AG04450 (cell line): ENCODE results near the gene PHF1. TPM values are rescaled to one million over a fixed set of nuclear protein-coding genes. Genes with fewer than 3 reads are reported as not detected.

Source experiments
- CTCF ChIA-PET: fragments of 300-600, 350-600 bp; formaldehyde crosslinking; extraction: SDS; loops from one replicate; lab custom pipeline; 2022; ENCODE audit warnings: antibody characterized with exemption, inconsistent platforms; lab: Charles Lee
- POLR2A ChIA-PET: fragments of 350-600 bp; formaldehyde crosslinking; extraction: SDS; loops from one replicate; lab custom pipeline; 2021; ENCODE audit warnings: antibody characterized with exemption, inconsistent platforms; lab: Yijun Ruan, JAX
- DNase-seq: peaks from one replicate; pipeline ENCODE4 v3.0.0-alpha.2; 2011; ENCODE audit warnings: low read depth, low spot score
- H3K27ac ChIP-seq: one replicate; pipeline ENCODE4 v1.5.1; 2012; ENCODE audit warnings: low read depth, low read length, control low read depth
- H3K27me3 ChIP-seq: one replicate; pipeline ENCODE4 v1.6.0; 2012; ENCODE audit warnings: low read length; ENCODE audit not compliant: control insufficient read depth, insufficient read depth
- H3K4me3 ChIP-seq: 2 replicates; pipeline ENCODE4 v1.5.1; 2011; ENCODE audit warnings: mild to moderate bottlenecking, low read depth, low read length, control low read depth
- H3K9me3 ChIP-seq: 2 replicates; pipeline ENCODE4 v1.5.1; 2012; ENCODE audit warnings: low read length; ENCODE audit not compliant: control insufficient read depth, insufficient read depth
- polyA plus RNA-seq: library from polyadenylated mRNA; depleted of rRNA; stranded (reverse); fragments of >200 nt; gene quantifications from 2 replicates; pipeline ENCODE4 v1.2.3, GENCODE V29; 2011
- TF ChIP-seq, protein P1 (sequence below): IDR thresholded peaks from 2 replicates; pipeline ENCODE4 v1.5.1; 2011; ENCODE audit warnings: low read depth, low read length, control low read depth, inconsistent platforms

PHF1 gene
- polyA plus RNA-seq, 1 experiment: 26.6 TPM

DNA sequence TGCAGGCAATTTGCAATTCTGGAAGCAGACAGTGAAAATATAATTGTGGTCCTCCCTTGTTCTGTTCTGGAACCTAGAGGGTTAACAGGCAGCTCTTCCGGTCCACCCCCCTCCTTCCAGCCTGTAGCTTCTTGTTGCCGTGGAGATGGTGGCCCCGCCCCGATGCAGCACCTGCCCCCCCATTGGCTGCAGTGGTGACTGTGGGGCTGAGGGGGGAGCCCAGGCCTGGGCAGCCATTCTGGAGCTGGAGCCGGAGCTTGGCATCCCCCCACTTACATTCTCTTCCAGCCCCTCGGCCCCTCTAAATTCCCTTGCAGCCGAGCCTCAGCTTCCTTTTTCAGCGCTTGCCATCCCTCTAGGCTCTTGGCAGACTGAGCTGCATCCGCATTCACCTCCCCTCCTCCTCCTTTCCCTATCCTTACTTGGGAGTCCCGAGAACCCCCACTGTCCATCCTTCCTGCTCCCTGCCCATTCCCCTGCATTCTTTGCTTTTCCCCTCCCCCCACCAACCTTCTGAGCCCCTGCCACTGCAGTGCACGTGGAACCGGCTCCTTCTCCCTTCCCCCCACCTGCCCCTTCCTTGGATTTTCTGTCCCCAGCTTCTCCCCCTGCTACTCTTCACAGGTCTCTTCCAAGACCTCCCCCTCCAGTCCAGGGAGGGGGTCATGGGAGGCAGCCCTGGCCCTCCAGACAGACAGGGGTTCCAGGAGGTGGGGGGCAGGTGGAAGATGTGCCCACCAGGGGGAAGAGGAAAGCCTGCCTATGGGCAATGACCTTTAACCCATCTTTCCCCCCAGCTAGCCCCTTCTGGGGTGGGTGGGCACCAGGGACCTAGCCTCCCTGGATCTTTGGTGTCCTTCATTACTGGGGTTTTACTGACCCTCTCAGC is 20.4 kb downstream of the PHF1 start:
- no peak for DNase-seq
- ChIA-PET CTCF (interaction anchor here (0.6 to 1.8 kb wide), 3 partner anchors 13 to 40 kb away, joined by 3 to 7 read pairs (median 3); partner anchors contain the start of genes CUTA and PHF1), POLR2A (interaction anchor here (0.6 to 1.7 kb wide), 5 partner anchors 9 to 1055 kb away, joined by 3 to 6 read pairs (median 4); partner anchors contain the start of genes RPS18 and VPS52)
- Histone ChIP-seq H3K27me3 (no peaks in the 10 kb centered on the region), H3K9me3 (no peaks in the 10 kb centered on the region), H3K27ac (no peak overlapping the region), H3K4me3 (peak overlapping the region; percentile 25; the same call in 1 of the 2 replicates)
- TF ChIP-seq, protein P1, sequence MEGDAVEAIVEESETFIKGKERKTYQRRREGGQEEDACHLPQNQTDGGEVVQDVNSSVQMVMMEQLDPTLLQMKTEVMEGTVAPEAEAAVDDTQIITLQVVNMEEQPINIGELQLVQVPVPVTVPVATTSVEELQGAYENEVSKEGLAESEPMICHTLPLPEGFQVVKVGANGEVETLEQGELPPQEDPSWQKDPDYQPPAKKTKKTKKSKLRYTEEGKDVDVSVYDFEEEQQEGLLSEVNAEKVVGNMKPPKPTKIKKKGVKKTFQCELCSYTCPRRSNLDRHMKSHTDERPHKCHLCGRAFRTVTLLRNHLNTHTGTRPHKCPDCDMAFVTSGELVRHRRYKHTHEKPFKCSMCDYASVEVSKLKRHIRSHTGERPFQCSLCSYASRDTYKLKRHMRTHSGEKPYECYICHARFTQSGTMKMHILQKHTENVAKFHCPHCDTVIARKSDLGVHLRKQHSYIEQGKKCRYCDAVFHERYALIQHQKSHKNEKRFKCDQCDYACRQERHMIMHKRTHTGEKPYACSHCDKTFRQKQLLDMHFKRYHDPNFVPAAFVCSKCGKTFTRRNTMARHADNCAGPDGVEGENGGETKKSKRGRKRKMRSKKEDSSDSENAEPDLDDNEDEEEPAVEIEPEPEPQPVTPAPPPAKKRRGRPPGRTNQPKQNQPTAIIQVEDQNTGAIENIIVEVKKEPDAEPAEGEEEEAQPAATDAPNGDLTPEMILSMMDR: no peak

DNA sequence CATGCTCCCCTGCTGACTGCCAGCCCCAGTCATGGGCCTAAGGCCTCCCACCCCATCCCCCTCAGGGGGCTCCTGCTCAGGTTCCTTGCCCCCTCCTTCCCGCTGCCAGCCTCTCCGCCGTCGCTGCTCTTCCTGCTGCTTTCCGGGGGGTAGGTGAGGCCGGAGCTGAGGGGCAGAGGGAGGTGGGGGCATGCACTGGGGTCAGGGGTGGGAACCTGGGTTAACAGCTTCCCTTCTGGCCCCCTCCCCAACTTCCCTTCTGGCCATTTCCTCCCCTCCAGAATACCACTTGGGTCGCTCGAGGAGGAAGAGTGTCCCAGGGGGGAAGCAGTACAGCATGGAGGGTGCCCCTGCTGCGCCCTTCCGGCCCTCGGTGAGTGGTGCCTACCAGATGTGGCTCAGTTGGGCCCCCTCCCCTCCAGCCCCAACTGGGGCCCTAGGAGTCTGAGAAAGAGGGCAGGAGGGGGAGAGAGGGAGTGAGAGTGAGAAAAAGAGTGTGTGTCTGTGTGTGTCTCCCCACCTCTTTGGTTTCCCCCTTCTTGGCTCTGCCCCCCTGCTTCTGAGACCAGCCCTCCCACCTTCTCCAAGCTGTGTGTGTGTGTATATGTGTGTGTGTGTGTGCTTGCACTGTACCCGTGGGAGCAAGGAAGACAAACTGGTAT is 21.2 kb downstream of the PHF1 start:
- H3K27ac ChIP-seq: no peak overlapping the region
- no peaks in the 10 kb centered on the region for H3K27me3 ChIP-seq
- POLR2A ChIA-PET: interaction anchor here (0.6 to 1.3 kb wide), 2 partner anchors 22 to 1056 kb away, joined by 4 to 6 read pairs; no protein-coding TSS in a partner anchor
- TF ChIP-seq, protein P1: no peak
- CTCF ChIA-PET: no interaction called here
- no peak for DNase-seq
- H3K9me3 ChIP-seq: no peaks in the 10 kb centered on the region
- H3K4me3 ChIP-seq: no peak overlapping the region

DNA sequence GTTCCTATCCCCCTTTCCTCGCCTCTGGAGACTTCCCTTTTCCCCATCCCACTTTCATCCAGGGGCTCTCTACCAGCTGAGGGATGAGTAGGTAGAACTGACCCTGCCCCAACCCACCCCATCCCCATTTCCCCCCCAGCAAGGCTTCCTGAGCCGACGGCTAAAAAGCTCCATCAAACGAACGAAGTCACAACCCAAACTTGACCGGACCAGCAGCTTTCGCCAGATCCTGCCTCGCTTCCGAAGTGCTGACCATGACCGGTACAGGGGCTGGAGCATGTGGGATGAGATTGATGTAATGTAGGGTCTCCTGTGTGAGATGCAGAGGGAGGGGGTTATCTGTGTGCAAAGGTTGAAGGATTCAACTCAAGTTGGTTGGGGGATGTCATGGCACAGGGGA is 21.7 kb downstream of the PHF1 start:
- POLR2A ChIA-PET: no interaction called here
- Histone ChIP-seq H3K9me3 (no peaks in the 10 kb centered on the region), H3K27me3 (no peaks in the 10 kb centered on the region), H3K4me3 (no peak overlapping the region), H3K27ac (no peak overlapping the region)
- no peak for DNase-seq
- CTCF ChIA-PET: no interaction called here
- TF ChIP-seq, protein P1: no peak

DNA sequence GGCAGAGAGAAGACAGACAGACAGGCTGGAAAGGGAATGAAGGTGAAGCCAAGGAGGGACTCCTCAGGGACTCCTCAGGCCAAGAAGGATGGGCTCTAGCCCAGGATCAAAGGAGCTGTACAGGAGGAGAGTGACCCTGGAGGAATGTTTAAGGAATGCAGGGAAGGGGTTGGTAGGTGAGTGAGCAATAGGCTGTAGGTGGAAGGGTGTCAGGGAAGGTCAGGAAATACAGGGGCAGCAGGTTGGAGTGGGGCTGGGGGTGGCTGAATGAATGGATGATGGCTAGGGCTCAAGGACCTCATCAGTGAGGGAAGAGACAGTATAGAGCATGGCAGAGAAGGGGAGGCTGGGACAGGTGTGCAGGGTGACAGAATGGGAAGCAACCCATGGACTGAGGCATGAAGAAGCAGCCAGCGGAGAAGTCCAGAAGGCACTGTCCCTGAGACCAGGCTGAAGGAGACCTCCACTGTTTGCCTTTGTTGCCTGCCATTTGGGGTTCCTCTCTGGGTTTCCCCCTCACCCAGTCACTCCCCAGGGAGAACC is 22.3 kb downstream of the PHF1 start:
- TF ChIP-seq, protein P1: no peak
- Histone ChIP-seq H3K4me3 (no peak overlapping the region), H3K9me3 (no peaks in the 10 kb centered on the region), H3K27ac (peak overlapping the region; percentile 11), H3K27me3 (no peaks in the 10 kb centered on the region)
- CTCF ChIA-PET: interaction anchor here (1.2 kb wide), 1 partner anchor 42 kb away, joined by 3 read pairs; no protein-coding TSS in a partner anchor
- no peak for DNase-seq
- POLR2A ChIA-PET: interaction anchor here (0.6 kb wide), 1 partner anchor 37 kb away, joined by 5 read pairs; no protein-coding TSS in a partner anchor
